ENCODE measurements around the gene AMZ1.

DNA sequence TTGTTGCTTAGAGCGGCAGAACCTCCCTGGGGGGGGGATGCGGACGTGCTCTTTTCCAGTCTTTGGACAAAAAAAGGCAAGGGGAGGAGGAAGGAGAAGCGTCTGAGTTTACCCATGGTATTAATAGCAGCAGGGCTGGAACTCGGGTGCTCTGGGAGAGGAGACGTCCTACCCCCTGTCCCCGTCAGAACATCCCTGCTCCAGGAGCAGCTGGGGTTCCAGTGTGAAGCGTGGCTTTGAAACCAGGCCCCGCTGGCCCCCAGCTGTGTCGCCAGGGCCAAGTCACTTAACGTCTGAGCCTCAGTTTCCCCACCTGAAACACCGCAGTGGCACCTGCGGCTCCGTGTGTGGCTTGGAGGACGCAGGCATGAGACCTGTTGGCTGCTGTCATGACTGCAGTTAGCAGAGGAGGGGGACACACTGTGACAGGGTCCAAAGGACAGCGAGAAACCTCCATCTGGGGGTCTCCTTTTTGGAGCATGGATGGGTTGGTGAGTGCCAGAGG lies 1.4 kb downstream of the AMZ1 start:
- TF ChIP-seq CTCF (IDR thresholded peaks at IDR 0.05 in 2 of 3, conservative IDR thresholded peaks at IDR 0.05 in 1 of 3; ENCODE audit: control insufficient read depth in 2 of 3, extremely low read depth in 1 of 3, insufficient read depth in 1 of 3, low read depth in 3 of 3, low read length in 3 of 3) (no peak), POLR2AphosphoS5 (IDR thresholded peaks at IDR 0.05; ENCODE audit: low read length) (no peak), CEBPB (IDR thresholded peaks at IDR 0.05; ENCODE audit: borderline replicate concordance in 1 of 2, low read depth in 2 of 2, low read length in 2 of 2) (no peak), CHD2 (IDR thresholded peaks at IDR 0.05; ENCODE audit: borderline replicate concordance, low read depth, low read length) (no peak), CEBPZ (IDR thresholded peaks at IDR 0.05; ENCODE audit: low read depth, low read length) (no peak), CREB1 (IDR thresholded peaks at IDR 0.05; ENCODE audit: low read depth) (no peak)
- TF ChIP-seq, protein P1, sequence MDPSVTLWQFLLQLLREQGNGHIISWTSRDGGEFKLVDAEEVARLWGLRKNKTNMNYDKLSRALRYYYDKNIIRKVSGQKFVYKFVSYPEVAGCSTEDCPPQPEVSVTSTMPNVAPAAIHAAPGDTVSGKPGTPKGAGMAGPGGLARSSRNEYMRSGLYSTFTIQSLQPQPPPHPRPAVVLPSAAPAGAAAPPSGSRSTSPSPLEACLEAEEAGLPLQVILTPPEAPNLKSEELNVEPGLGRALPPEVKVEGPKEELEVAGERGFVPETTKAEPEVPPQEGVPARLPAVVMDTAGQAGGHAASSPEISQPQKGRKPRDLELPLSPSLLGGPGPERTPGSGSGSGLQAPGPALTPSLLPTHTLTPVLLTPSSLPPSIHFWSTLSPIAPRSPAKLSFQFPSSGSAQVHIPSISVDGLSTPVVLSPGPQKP (IDR thresholded peaks at IDR 0.05; ENCODE audit: low read depth, low read length), result no peak

Measured in GM12878 (cell line).